ENCODE data around the gene EVC.
"Not testable (repeated sequence)": the region's sequence is repeated elsewhere in the genome, so short reads cannot be mapped to it uniquely, and the experiment has no call there.

EVC gene

DNA sequence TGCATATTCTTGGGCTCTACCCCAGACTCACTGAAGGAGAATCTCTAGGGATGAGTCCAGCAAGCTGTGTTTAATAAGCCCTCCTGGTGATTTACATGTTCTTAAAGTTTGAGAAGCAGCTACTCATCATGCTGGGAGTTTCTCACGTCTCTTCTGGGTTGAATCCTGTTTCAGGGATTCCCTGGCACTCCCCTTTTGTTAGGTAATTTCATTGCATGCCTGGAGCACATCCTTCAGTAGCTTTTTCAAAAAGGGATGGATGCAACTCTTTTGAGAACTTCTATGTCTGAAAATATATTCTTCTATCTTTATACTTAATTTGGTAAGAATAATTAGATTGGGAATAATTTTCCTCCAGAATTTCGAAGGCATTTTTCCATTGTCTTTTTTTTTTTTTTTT lies 4.4 kb downstream of the EVC start:
- DNase-seq (no peak), ATAC-seq (no peak)
- Mint-ChIP-seq H3K9me3 (peaks cover 28% of the 10 kb centered on the region), H3K27ac (no peak overlapping the region), H3K27me3 (peaks cover 27% of the 10 kb centered on the region), H3K4me1 (peaks cover 12% of the 10 kb centered on the region), H3K4me3 (no peak overlapping the region), H3K36me3 (ENCODE audit: low read depth) (peaks cover 3% of the 10 kb centered on the region)

DNA sequence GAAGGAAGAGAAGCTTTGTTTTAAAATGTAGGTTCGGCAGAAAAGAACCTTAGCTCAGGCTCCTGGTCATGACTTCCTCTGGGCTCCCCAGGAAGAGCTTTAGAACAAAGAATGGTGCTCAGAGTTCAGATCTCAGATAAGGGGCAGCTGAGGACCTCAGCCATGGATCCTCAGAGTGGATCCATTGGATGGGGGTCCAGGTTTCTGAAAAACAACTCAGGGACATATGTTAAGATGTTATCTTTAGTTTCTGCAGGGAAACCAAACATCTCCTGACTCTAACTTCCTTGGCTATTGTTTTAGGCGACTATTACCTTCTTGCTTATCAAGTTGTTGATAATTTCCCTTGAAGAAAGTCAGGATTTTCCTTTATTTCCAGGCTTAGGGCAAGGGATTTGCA lies 5.4 kb downstream of the EVC start:
- H3K27me3 Mint-ChIP-seq: peaks cover 20% of the 10 kb centered on the region
- H3K4me1 Mint-ChIP-seq: peaks cover 8% of the 10 kb centered on the region
- peaks cover 28% of the 10 kb centered on the region for H3K9me3 Mint-ChIP-seq
- no peak for DNase-seq
- no peak overlapping the region for H3K27ac Mint-ChIP-seq
- H3K4me3 Mint-ChIP-seq: no peak overlapping the region
- H3K36me3 Mint-ChIP-seq (ENCODE audit: low read depth): peaks cover 3% of the 10 kb centered on the region
- ATAC-seq: no peak

DNA sequence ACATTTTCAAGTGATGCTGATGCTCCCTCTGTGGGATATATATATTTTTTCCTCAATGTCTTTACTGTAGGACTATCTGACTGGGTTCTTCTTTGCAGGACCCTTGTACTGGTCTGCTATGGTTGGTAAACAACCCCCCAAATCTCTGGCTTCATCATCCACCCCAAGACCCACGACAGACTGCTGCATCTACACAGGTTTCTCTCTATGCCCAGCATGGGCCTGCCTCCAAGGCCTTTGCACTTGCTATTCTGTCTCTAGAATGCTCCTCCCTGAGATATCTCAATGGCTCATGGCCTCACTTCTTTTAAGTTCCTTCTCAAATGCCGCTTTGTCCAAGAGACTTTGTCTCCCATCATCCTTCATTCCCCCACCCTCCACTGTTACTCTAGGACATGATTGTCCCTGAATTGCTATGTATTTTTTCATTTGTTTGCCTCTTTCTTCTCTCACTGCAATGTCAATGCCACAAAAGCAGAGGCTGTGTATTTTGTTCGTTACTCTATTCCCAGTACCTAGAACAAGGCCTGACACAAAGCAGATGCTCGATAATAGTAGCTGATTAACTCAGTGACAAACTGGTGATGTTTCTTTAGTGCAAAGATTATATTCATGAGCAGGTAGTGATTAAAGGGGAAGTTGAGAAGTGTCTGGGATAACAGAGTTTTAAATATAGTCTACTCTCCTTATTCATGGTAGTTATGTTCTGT lies 6.6 kb downstream of the EVC start:
- DNase-seq (no peak), ATAC-seq (no peak)
- Mint-ChIP-seq H3K36me3 (ENCODE audit: low read depth) (peaks cover 3% of the 10 kb centered on the region), H3K9me3 (peaks cover 23% of the 10 kb centered on the region), H3K27ac (no peak overlapping the region), H3K27me3 (peaks cover 12% of the 10 kb centered on the region), H3K4me3 (no peak overlapping the region), H3K4me1 (peaks cover 2% of the 10 kb centered on the region)

- DNase-seq: no peak
- ATAC-seq: no peak
- H3K9me3 Mint-ChIP-seq: peaks cover 22% of the 10 kb centered on the region
- H3K36me3 Mint-ChIP-seq (ENCODE audit: low read depth): peaks cover 3% of the 10 kb centered on the region
- no peaks in the 10 kb centered on the region for H3K4me1 Mint-ChIP-seq
- peaks cover 7% of the 10 kb centered on the region for H3K27me3 Mint-ChIP-seq
- no peak overlapping the region for H3K4me3 Mint-ChIP-seq
- no peak overlapping the region for H3K27ac Mint-ChIP-seq
Measured at GRCh38 chr4:5718411-5718810, 7.4 kb downstream of the EVC start.

GRCh38 chr4:5719350-5720055 lies 8.5 kb downstream of the EVC start:
- Mint-ChIP-seq H3K27me3 (peaks cover 4% of the 10 kb centered on the region), H3K9me3 (peaks cover 15% of the 10 kb centered on the region), H3K27ac (no peak overlapping the region), H3K4me3 (no peak overlapping the region), H3K36me3 (ENCODE audit: low read depth) (no peaks in the 10 kb centered on the region), H3K4me1 (no peaks in the 10 kb centered on the region)
- ATAC-seq (no peak), DNase-seq (no peak)

GRCh38 chr4:5720157-5720850 lies 9.3 kb downstream of the EVC start:
- Mint-ChIP-seq H3K9me3 (peaks cover 9% of the 10 kb centered on the region), H3K4me1 (no peaks in the 10 kb centered on the region), H3K36me3 (ENCODE audit: low read depth) (no peaks in the 10 kb centered on the region), H3K27me3 (peaks cover 4% of the 10 kb centered on the region), H3K27ac (no peak overlapping the region), H3K4me3 (no peak overlapping the region)
- ATAC-seq (no peak), DNase-seq (no peak)

- Mint-ChIP-seq H3K27me3 (peaks cover 4% of the 10 kb centered on the region), H3K4me1 (no peaks in the 10 kb centered on the region), H3K27ac (no peak overlapping the region), H3K4me3 (no peak overlapping the region), H3K36me3 (ENCODE audit: low read depth) (no peaks in the 10 kb centered on the region), H3K9me3 (peaks cover 9% of the 10 kb centered on the region)
- no peak for ATAC-seq
- no peak for DNase-seq
Measured at GRCh38 chr4:5720980-5721379, 10.0 kb downstream of the EVC start.

DNA sequence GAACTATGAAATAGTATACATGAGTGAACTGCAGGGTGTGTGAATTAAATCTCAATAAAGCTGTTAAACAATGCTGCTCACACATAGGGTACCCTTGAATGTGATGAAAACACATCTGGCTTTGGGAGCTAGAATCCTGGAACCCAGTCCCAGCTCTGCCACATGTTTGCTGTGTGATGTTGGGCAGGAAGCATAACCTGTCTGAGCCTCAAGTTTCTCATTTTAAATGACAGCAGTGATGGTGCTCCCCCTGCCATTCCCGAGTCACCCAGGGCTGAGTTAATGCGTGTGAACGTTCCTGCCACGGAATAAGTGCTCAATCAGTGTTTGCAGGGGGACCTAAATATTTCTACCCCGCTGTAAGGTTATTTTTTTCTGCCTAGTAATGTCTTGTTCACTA lies 10.9 kb downstream of the EVC start:
- no peaks in the 10 kb centered on the region for H3K4me1 Mint-ChIP-seq
- H3K36me3 Mint-ChIP-seq (ENCODE audit: low read depth): no peaks in the 10 kb centered on the region
- no peak overlapping the region for H3K27ac Mint-ChIP-seq
- H3K27me3 Mint-ChIP-seq: peaks cover 4% of the 10 kb centered on the region
- DNase-seq (no peak), ATAC-seq (no peak)
- no peak overlapping the region for H3K4me3 Mint-ChIP-seq
- peaks cover 4% of the 10 kb centered on the region for H3K9me3 Mint-ChIP-seq

- DNase-seq: no peak
Measured at GRCh38 chr4:5722328-5722727, 11.3 kb downstream of the EVC start.

GRCh38 chr4:5724377-5724776 lies 13.4 kb downstream of the EVC start:
- H3K36me3 Mint-ChIP-seq (ENCODE audit: low read depth): no peaks in the 10 kb centered on the region
- ATAC-seq (no peak), DNase-seq (no peak)
- H3K27ac Mint-ChIP-seq: no peak overlapping the region
- no peaks in the 10 kb centered on the region for H3K4me1 Mint-ChIP-seq
- peaks cover under 1% of the 10 kb centered on the region for H3K27me3 Mint-ChIP-seq
- no peaks in the 10 kb centered on the region for H3K9me3 Mint-ChIP-seq
- H3K4me3 Mint-ChIP-seq: no peak overlapping the region

More at GRCh38 chr4:5722328-5722727, 11.3 kb downstream of the EVC start:
- H3K27ac Mint-ChIP-seq: no peak overlapping the region
- no peaks in the 10 kb centered on the region for H3K4me1 Mint-ChIP-seq
- peaks cover 4% of the 10 kb centered on the region for H3K9me3 Mint-ChIP-seq
- H3K36me3 Mint-ChIP-seq (ENCODE audit: low read depth): no peaks in the 10 kb centered on the region
- no peak overlapping the region for H3K4me3 Mint-ChIP-seq
- no peak for ATAC-seq
- peaks cover 4% of the 10 kb centered on the region for H3K27me3 Mint-ChIP-seq

DNA sequence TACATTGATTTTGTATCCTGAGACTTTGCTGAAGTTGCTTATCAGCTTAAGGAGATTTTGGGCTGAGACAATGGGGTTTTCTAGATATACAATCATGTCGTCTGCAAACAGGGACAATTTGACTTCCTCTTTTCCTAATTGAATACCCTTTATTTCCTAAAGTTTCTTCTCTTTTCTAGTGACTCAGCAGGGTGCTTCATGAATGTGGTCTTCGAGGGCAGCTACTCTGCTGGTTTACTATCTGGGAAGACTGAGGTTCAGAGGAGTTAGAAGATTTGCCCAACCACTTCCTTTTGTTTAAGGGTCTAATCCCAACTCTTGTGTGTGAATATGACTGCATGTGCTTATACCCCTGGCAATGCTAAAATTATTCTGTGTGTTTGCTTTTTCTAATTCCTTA lies 17.4 kb downstream of the EVC start:
- not testable (repeated sequence) for ATAC-seq; H3K27me3 Mint-ChIP-seq; H3K27ac Mint-ChIP-seq; H3K4me3 Mint-ChIP-seq; H3K4me1 Mint-ChIP-seq; H3K9me3 Mint-ChIP-seq; DNase-seq; H3K36me3 Mint-ChIP-seq (ENCODE audit: low read depth)

- H3K9me3 Mint-ChIP-seq: no peaks in the 10 kb centered on the region
- H3K27ac Mint-ChIP-seq: no peak overlapping the region
- no peaks in the 10 kb centered on the region for H3K36me3 Mint-ChIP-seq (ENCODE audit: low read depth)
- ATAC-seq: no peak
- H3K4me3 Mint-ChIP-seq: no peak overlapping the region
- no peak for DNase-seq
- no peaks in the 10 kb centered on the region for H3K27me3 Mint-ChIP-seq
- H3K4me1 Mint-ChIP-seq: no peaks in the 10 kb centered on the region
Measured at GRCh38 chr4:5730436-5730835, 19.4 kb downstream of the EVC start.

GRCh38 chr4:5730993-5731990 lies 20.3 kb downstream of the EVC start:
- no peak overlapping the region for H3K27ac Mint-ChIP-seq
- no peaks in the 10 kb centered on the region for H3K27me3 Mint-ChIP-seq
- H3K4me3 Mint-ChIP-seq: no peak overlapping the region
- DNase-seq (no peak), ATAC-seq (no peak)
- no peaks in the 10 kb centered on the region for H3K36me3 Mint-ChIP-seq (ENCODE audit: low read depth)
- H3K9me3 Mint-ChIP-seq: no peaks in the 10 kb centered on the region
- H3K4me1 Mint-ChIP-seq: no peaks in the 10 kb centered on the region

DNA sequence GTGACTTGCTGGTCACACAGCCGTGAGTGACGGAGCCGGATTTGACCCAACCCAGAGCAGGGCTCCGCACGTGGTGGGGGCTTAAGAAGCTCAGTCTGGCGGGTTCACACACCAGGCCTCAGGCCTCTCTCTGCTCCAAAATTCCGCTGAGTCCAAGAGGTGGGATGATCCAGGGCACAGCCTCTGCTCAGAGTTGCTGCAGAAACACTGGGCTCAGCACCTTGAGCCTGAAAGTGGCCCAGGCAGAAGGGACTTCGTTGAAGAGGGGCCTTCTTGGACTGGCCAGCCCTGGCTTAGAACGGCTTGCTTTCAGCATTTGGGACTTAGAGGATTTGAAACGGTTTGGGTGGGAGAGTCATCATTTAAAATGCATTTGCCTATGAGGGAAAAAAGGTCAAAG lies 21.2 kb downstream of the EVC start:
- H3K27ac Mint-ChIP-seq: no peak overlapping the region
- no peak for ATAC-seq
- no peak overlapping the region for H3K4me3 Mint-ChIP-seq
- no peaks in the 10 kb centered on the region for H3K9me3 Mint-ChIP-seq
- H3K36me3 Mint-ChIP-seq (ENCODE audit: low read depth): no peaks in the 10 kb centered on the region
- DNase-seq: no peak
- no peaks in the 10 kb centered on the region for H3K27me3 Mint-ChIP-seq
- no peaks in the 10 kb centered on the region for H3K4me1 Mint-ChIP-seq
